Astrocyte of the cerebellum (primary cell): Measurements from ENCODE around the gene PIK3R2.

Experiments used
- DNase-seq: peaks from one replicate; pipeline ENCODE4 v3.0.0-alpha.2; 2011; ENCODE audit warnings: low read depth
- H3K4me3 ChIP-seq: 2 replicates; pipeline ENCODE4 v1.5.1; 2011; ENCODE audit warnings: mild to moderate bottlenecking, low read depth, low read length, moderate library complexity
- in situ Hi-C: cut with HindIII; loops from 2 replicates; pipeline ENCODE4 v1.10.0; 2017; ENCODE audit warnings: low sequenced_read_pairs
- TF ChIP-seq, protein P1 (sequence below): IDR thresholded peaks from 2 replicates; pipeline ENCODE4 v1.5.1; 2012; ENCODE audit warnings: low read length, low read depth, moderate library complexity, mild to moderate bottlenecking; ENCODE audit errors: missing control alignments

The PIK3R2 gene

GRCh38 chr19:18118420-18119012, 34.4 kb upstream of the PIK3R2 start:
- TF ChIP-seq, protein P1, sequence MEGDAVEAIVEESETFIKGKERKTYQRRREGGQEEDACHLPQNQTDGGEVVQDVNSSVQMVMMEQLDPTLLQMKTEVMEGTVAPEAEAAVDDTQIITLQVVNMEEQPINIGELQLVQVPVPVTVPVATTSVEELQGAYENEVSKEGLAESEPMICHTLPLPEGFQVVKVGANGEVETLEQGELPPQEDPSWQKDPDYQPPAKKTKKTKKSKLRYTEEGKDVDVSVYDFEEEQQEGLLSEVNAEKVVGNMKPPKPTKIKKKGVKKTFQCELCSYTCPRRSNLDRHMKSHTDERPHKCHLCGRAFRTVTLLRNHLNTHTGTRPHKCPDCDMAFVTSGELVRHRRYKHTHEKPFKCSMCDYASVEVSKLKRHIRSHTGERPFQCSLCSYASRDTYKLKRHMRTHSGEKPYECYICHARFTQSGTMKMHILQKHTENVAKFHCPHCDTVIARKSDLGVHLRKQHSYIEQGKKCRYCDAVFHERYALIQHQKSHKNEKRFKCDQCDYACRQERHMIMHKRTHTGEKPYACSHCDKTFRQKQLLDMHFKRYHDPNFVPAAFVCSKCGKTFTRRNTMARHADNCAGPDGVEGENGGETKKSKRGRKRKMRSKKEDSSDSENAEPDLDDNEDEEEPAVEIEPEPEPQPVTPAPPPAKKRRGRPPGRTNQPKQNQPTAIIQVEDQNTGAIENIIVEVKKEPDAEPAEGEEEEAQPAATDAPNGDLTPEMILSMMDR: no peak
- in situ Hi-C loops: no loop called here
- H3K4me3 ChIP-seq: peak overlapping the region; percentile 59
- DNase-seq: no peak

- in situ Hi-C loops: no loop called here
- TF ChIP-seq, protein P1: no peak
- H3K4me3 ChIP-seq: peak overlapping the region; percentile 59
- no peak for DNase-seq
These were observed 33.8 kb upstream of the PIK3R2 start for GRCh38 chr19:18119013-18119716.

- TF ChIP-seq, protein P1: no peak
- DNase-seq: no peak
- no peak overlapping the region for H3K4me3 ChIP-seq
- in situ Hi-C loops: no loop called here
These were observed 33.3 kb upstream of the PIK3R2 start for GRCh38 chr19:18119717-18120105.

- TF ChIP-seq, protein P1: no peak
- in situ Hi-C loops: no loop called here
- no peak for DNase-seq
- H3K4me3 ChIP-seq: no peak overlapping the region
These were observed 32.8 kb upstream of the PIK3R2 start for GRCh38 chr19:18120127-18120526.

DNA sequence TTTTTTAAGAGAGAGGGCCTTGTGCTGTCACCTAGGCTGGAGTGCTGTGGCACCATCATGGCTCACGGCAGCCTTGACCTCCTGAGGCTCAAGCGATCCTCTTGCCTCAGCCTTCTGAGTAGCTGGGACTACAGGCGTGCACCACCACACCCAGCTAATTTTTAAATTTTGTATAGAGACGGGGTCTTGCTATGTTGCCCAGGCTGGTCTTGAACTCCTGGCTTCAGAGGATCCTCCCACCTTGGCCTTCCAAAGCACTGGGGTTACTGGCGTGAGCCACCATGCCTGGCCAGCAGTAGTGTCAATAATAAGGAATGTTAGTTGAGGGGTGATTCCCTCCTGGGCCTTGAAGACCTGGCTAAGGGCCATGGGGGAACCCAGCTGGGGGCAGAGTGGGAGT, 31.8 kb upstream of the PIK3R2 start:
- no peak overlapping the region for H3K4me3 ChIP-seq
- TF ChIP-seq, protein P1: no peak
- DNase-seq: no peak
- in situ Hi-C loops: no loop called here

DNA sequence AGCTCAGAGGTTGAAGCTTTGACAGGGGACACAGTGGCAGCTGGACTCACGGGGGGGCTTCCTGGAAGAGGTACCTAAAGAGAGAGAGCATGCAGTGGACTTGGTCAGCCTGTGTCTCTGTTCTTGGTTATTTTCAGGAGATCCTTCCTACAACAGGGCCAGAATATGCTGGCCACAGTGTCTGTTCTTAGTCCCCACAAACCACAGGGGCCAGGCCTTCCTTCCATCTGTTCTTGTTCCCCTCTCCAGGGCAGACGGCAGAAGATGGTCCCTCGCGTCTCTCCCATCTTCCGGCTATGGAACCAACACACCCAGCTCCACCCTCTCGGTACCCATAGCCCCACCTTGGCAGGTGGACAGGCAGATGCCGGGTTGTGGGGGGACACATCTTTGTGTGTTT, 30.5 kb upstream of the PIK3R2 start:
- in situ Hi-C loops: no loop called here
- no peak for DNase-seq
- H3K4me3 ChIP-seq: no peak overlapping the region
- TF ChIP-seq, protein P1: no peak
